ENCODE data around the gene SLC25A48. TPM values are rescaled to one million over a fixed set of nuclear protein-coding genes. Genes with fewer than 3 reads are reported as not detected.

The SLC25A48 gene
- total RNA-seq, result 0.32 TPM

DNA sequence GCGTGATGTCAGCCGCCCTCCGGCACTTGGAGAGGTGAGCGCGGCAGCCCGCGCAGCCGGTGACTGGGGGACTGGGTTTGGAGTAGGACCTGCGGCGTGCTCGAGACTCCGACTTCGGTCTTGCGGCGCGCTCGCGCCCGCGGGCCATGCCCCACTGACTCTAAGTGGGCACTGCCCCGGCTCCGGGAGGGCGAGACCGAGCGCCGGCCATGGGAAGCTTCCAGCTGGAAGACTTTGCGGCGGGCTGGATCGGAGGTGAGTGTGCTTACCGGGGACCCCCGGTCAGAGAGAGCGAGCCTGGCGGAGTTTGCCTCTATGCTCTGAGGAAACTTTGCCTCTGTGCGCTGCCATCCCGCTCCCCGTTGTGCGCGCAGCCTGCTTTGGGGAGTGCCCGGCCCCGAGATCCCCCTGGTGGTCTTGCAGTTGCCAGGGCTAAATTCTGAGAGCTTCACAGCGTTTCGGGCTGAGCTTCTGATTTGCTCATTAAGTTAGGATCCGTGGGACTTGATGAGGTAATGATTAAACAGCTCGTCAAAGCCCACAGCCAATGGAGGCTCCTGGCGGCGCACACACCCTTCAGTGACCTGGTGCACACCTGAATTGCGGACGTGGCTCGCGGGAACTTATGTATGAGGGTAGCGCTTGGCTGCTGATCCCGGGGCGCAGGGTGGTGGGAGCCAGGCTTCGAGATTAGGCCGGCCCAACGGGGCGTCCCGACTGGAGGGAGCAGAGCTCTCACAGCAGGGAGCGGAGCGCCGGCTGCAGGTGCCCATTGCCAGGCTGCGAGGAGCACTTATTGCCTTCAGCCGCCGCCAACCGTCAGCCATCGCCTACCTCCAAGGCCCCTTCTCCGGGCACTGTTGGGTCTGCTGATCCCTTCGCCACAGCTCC, at the start of gene SLC25A48:
Gene SLC25A48 (plus strand): TSS at position 25 of the 891 bp plus-strand sequence. CDS start 185 bp downstream, at position 210.
- ATAC-seq, result peak; percentile 80

- ATAC-seq, result no peak
These were observed 33.8 kb upstream of the SLC25A48 start for GRCh38 chr5:135800656-135801055.

DNA sequence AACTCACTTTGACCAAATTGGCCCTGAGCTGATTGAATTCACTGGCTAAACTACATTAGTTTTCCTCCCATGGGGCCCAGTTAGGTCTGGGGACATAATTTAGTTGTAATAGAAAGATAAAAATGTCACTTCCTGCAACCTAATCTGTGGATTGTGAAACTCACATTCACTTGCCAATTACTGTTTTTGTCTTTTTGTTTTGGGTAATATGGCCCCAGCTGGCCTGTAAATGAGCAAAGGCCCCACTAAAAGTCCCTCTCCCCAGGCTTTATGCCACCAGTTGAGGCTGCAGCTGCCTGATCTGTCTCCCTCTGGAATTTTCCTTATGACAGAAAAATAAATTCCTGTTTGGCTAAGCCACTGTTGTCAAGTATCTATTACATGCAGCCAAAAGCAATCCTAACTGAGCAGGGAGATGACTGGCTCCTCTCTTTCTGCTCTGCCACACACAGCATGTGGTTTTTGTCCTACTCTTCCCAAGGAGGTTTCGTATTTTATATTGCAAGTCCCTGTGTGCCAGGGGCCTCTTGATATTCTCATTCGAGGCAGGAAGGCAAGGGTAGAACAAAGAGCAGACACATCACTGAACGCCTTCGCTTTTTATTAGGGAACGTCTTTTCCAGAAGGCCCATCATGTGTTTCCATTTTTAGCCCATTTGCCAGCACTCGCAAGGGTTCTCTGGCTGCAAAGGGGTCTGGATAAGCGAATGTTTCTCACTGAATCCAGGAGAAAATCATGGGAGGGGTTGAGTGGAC, 24.1 kb upstream of the SLC25A48 start:
- no peak for ATAC-seq

DNA sequence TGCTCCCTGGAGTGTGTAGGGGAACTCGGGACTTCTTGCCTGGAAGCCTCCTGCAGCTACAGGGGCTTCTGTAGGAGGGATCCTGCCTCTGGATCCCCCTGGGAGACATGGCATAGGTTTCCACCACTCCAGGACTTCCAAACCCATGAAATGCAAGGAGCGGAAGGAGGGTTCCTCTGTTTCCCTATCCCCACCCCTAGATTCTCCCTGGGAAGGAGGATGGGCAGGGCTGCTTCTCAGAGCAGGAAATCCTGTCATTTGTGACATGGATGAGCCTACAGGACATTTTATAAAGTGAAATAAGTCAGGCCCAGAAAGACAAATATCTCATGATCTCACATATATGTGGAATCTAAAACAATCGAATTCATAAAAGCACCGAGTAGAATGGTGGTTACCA, 23.5 kb upstream of the SLC25A48 start:
- no peak for ATAC-seq

DNA sequence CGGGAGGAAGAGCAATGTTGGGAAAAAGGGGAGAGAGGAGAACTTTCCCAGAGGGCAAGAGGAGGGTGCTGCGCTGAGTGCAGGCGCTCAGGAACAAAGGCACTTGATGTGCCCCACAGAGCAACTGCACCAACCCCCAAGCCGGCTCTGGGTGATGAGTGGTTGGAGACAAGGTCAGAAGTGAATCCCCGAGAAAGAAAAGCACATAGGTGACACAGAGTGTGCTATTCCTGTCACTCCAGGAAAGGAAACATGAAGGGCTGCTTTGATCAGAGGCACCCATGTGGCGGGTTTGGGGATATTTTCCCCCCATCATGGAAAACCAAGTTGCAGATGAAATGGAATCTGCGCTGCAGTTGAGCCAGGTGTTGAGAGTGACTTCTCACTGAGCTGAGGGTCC, 20.7 kb upstream of the SLC25A48 start:
- ATAC-seq, result no peak

DNA sequence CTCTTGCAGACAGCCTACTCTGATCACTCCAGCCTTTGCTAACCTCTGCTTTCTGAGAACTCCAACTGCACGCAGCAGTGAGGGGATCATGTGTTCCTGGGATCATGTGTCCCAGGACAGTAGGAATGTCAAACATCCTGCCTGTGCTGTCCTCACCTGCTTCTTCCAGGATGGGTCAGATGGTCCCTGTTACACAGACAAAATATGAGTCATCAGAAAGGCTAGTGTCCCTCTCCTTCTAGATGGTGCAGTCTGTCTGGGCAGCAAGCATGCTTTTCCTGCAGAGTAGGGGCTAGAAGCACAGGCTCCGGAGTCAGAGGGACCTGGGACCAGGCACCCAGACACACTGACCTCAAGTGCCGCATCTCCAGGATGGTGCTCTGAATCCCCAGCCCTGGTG, 20.1 kb upstream of the SLC25A48 start:
- ATAC-seq, result no peak

- ATAC-seq, result no peak
These were observed 19.7 kb upstream of the SLC25A48 start for GRCh38 chr5:135814812-135815211.

GRCh38 chr5:135821061-135821801, 13.2 kb upstream of the SLC25A48 start:
- ATAC-seq, result peak; percentile 91

DNA sequence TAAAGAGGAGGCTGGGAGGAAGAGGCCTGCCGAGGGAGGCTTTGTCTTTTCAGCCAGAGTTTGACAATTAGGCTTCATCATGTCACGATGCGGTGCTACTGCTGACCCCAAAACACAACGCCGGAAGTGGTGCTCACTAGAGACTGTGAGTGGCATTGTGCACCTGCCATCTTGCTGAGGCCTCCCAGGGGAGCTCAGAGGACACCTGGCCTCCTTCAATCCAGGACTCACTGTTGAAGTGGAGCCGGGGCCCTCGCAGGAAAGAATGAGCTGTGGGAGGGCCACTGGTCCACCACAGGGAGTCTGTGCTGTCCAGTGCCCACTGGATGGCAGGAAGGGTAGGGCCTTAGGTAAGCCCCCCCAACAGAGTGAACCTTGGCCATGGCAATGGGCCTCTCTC, 12.7 kb upstream of the SLC25A48 start:
- ATAC-seq, result peak; percentile 6

DNA sequence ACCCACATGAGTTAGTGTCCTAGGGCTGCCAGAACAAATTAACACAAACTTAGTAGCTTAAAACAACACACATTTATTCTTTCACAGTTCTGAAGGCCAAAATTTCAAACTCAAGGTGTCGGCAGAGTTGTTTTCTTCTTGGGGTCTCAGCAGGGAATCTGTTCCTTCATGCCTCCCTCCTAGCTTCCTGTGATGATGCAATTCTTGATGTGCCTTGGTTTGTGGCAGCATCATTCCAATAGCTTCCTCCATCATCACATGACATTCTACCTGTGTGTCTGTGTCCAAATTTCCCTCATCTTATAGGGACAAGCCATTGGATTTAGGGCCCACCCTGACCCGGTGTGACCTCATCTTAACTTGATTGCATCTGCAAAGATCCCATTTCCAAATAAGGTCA, 12.2 kb upstream of the SLC25A48 start:
- ATAC-seq, result no peak

DNA sequence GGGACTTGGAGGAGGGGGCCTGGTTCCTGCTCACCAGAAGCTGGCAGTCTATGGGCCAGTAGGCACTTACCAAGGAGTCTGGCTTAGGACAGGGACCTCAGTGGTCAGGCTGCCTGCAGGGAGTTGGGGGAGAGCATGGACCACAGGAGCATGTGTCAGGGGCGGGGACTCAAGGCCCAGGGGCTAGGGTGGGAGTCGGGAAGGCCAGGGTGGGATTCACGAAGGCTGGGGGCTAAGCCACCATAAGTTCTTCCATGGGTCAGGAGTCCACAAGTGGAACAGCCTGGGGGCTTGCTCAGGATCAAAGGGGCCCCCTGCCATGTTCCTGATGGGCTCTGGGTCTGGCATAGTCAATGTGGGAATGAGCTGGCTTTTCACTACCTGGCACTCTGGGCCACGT, 11.5 kb upstream of the SLC25A48 start:
- ATAC-seq, result no peak

DNA sequence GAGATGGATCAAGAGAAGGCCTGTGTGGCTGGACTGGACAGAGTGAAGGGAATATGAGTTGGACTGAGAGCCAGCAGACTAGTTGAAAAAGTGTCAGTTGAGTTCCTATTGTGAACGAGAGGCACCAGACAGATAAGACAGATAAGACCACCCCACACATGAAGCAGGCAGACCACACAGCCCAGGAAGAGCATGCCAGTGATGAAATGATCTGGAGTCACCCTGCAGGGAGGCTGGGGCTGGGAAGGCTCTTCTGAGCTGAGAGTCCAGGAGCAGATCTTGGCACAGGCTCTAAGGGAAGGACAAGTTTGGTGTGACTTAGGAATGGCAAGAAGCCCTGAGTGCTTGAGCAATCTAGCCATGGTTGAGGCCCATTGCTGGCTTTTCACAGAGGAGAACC, 10.6 kb upstream of the SLC25A48 start:
- no peak for ATAC-seq

GRCh38 chr5:135824541-135825041, 9.9 kb upstream of the SLC25A48 start:
- ATAC-seq, result no peak

- ATAC-seq, result no peak
These were observed 8.9 kb upstream of the SLC25A48 start for GRCh38 chr5:135825373-135826220.

GRCh38 chr5:135826221-135826525, 8.3 kb upstream of the SLC25A48 start:
- ATAC-seq, result no peak

- no peak for ATAC-seq
These were observed 7.3 kb upstream of the SLC25A48 start for GRCh38 chr5:135826994-135827671.

DNA sequence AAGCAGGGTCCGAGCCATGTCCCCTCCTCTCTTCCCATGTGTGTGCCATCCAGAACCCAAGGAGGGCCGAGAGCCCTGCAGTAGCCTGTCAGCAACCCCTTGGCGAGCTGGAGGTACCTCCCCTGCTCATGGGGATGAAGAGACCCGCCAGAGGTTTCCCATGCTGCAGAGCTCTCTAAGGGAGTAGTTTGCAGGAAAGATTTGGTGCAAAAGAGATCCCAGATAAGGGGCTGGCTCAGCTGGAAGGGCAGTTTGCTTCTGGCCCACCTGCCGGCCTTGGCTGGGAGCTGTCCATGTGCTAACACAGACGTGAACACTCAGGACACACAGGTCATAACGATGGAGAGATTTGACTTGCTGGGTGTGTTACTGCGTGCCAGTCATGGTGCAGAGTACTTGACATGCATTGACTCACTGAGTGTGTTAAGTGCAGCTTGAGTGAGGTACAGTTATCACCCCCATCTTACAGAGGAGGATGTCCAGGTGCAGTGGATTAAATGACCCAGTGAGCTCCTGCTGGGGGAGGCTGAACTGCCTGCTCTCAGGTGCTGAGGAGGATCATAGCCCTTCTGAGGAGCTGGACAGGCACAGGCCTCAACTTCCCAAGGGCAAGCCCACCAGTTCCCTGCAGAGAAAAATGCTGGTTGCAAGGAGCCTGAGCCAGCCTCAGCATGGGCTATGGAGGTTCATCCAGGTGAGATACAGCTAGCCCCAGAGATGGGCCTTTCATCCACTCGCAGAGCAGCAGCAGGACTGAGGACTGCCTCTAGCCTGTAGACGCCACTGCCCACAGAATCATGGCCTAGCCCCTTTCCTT, 6.3 kb upstream of the SLC25A48 start:
- no peak for ATAC-seq

GRCh38 chr5:135828782-135829127, 5.7 kb upstream of the SLC25A48 start:
- no peak for ATAC-seq

DNA sequence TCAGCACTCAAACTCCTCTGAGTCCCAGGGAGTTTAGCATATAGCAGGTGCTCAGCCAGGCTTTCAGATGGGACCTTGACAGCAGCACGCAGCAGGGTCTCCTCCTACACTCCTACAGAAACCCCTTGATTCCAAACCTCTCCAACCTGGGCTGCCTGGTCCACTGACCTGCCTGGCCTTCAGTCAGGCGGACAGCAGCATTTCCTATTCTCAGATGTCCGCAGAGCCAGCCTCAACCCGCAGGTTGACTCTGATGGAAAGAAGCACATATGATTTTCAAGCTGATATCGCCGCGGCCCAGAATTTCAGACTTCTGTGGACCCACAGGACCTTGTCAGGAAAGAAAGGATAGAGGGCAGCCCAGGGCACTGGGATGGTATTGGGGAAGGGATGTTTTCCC, 5.3 kb upstream of the SLC25A48 start:
- ATAC-seq, result no peak

- peak; percentile 63 for ATAC-seq
These were observed 4.6 kb upstream of the SLC25A48 start for GRCh38 chr5:135829681-135830383.
